Dedifferentiated amniotic fluid mesenchymal stem cell (primary cell): ENCODE data around the gene NCOA1.

ENCODE experiments used
- DNase-seq: peaks from one replicate; pipeline ENCODE4 v3.0.0-alpha.2; 2016; ENCODE audit errors: extremely low spot score

The NCOA1 gene

GRCh38 chr2:24697792-24698191 lies 206.7 kb downstream of the NCOA1 start:
- no peak for DNase-seq

DNA sequence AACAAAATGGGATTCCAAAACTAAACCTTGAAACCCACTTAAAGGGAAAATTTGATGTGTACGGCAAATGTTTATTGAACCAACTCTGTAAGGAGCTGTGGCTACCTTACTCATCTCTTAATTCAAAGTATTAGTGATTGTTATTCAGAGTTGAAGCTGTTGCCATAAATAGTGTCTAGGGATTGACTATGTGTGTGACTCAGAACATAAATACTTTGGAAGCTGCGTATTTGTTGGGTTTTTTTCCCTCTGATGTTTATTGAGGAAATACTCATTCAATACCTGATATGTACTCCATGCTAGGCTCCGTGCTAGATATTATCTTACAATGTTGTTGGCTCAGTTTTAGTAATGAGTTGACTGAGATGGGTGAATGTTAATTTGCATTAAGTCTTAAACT lies 211.7 kb downstream of the NCOA1 start:
- DNase-seq = peak; percentile 79

DNA sequence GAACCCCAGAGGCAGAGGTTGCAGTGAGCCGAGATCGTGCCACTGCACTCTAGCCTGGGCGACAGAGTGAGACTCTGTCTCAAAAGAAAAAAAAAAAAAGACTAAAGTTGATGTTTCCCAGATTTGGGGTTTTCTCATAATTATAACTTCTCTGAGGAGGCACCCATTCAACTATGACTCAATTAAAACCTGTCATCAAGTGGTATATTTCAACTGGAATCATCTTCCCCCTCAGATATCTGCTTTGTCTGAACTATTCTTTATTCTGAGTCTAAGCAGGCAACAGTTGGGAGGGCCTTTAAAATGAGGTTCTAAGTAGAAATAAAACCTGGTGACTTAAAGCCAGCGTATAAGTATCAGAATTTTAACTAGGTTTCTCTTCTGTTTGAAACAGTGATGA lies 213.6 kb downstream of the NCOA1 start:
- DNase-seq = no peak

DNA sequence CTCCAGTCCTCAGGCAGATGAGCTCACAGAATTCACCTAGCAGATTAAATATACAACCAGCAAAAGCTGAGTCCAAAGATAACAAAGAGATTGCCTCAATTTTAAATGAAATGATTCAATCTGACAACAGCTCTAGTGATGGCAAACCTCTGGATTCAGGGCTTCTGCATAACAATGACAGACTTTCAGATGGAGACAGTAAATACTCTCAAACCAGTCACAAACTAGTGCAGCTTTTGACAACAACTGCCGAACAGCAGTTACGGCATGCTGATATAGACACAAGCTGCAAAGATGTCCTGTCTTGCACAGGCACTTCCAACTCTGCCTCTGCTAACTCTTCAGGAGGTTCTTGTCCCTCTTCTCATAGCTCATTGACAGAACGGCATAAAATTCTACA lies 216.1 kb downstream of the NCOA1 start:
- no peak for DNase-seq

- peak; percentile 34 for DNase-seq
Measured at GRCh38 chr2:24708537-24709152, 217.6 kb downstream of the NCOA1 start.

GRCh38 chr2:24710806-24711205 lies 219.8 kb downstream of the NCOA1 start:
- no peak for DNase-seq

- no peak for DNase-seq
Measured at GRCh38 chr2:24711865-24712264, 220.8 kb downstream of the NCOA1 start.

DNA sequence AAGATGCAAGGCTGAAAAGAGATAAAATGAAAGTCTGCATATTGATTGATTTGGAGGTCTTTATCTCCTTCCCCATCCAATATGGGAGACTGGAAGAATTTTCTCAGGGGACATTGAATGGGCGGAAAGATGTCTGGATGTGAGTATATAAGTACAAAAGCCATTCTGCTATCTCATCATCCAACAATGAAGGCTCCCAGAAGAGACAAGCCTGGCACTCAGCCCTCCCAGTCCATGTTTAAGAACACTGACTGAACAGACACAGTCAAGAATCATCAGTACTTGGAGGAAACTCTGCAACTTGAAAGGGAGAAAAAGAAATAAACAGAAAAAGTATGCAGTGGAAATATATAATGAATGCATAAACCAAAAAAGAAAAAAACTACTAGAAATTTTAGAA lies 221.2 kb downstream of the NCOA1 start:
- no peak for DNase-seq

DNA sequence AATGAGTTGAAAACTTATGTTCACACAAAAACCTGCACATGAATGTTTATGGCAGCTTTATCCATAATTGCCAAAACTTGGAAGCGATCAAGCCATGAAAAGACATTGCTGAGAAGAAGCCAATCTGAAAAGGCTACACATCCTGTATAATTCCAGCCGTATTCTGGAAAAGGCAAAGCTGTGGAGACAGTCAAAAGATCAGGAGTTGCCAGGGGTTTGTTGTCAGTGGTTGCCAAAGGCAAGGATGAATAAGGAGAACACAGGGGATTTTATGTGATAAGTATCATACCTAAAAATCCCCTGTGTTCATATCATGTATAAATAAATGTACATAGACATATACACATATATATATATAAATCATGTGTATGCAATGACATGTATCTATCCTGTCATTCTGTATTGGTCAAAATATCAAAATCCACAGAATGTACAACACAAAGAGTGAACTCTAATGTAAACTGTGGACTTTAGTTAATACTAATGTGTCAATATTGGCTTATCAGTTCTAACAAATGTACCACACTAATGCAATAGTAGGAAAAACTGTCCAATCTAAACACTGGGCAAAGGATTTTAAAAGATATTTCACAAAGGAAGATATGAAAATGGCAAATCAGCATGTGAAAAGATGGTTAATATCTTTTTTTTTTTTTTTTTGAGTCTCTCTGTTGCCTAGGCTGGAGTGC lies 226.4 kb downstream of the NCOA1 start:
- no peak for DNase-seq

- no peak for DNase-seq
Measured at GRCh38 chr2:24720310-24720709, 229.3 kb downstream of the NCOA1 start.

- peak; percentile 80 for DNase-seq
Measured at GRCh38 chr2:24721470-24721869, 230.4 kb downstream of the NCOA1 start.

- DNase-seq = no peak
Measured at GRCh38 chr2:24722141-24722790, 231.2 kb downstream of the NCOA1 start.

DNA sequence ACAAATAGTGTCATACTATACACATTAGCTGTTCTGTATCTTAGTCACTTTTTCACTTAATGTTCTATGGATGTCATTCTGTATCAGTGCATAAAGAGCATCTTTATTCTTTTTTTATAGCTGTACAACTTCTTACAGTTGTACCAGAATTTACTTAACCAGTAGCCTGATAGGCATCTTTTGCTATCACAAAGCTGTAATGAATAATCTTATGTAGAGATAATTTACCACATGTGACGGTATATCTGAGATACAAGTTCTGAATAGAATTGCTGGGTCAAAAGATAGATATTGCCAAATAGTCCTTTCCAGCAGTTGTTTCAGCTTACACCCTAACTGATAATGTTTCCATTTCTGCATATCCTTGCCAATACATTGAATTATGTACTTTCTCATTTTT lies 232.1 kb downstream of the NCOA1 start:
- no peak for DNase-seq

GRCh38 chr2:24723665-24724064 lies 232.6 kb downstream of the NCOA1 start:
- no peak for DNase-seq

GRCh38 chr2:24724111-24724775 lies 233.2 kb downstream of the NCOA1 start:
- DNase-seq = peak; percentile 20

DNA sequence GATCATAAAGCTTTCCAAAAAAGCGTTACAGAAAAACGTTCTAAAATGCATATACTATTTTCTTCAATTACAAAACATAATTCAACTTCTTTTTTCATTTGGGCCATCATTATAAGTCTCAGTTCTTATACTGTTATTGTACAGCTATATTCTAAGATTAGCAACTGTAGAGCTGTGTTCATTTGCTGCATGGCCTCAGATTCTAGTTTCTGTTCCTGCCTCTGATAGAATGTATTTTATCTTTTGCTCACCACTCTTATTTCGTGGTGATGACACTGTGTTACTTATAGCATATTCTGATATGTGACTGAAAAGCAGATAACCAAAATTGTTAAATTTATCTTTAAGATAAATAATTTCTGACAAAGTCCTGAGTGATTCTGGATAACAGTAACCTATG lies 234.9 kb downstream of the NCOA1 start:
- DNase-seq = no peak

- no peak for DNase-seq
Measured at GRCh38 chr2:24730481-24730880, 239.4 kb downstream of the NCOA1 start.

DNA sequence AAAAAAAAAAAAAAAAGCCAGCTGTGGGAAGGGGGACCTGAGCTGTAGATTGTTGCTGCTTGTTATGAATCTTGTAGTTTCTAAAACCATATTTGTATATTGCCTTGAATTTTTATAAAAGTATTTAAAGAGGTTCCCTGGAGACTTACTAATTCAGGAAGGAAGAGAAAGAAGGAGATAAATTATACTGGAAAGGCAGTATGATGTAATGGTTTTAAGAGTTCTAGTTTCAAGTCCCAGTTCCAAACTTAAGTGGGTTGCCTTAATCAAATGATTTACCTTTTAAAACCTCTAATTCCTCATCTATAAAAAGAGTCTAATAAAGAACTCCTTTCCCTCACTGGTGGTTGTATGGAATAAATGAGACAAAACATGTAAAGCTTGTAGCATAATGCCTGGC lies 240.0 kb downstream of the NCOA1 start:
- DNase-seq = no peak

DNA sequence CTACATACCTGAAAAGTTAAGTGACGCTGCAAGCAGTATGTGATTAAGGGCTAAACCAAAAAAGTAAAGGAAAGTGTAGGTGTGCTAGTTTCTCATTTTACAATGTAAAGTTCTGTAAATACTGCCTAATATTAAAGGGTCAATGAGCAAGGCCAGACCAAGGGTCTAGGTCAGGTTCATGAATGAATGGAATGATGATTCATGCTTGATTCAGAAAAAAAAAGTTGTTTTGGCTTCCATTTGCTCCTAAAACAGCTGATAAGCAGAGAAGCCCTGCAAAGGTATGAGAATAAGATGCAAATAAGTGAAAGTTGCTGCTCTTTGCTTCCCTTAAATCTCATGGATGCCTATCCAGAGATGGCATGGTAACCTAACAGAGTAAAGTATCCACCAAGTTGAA lies 240.9 kb downstream of the NCOA1 start:
- no peak for DNase-seq

DNA sequence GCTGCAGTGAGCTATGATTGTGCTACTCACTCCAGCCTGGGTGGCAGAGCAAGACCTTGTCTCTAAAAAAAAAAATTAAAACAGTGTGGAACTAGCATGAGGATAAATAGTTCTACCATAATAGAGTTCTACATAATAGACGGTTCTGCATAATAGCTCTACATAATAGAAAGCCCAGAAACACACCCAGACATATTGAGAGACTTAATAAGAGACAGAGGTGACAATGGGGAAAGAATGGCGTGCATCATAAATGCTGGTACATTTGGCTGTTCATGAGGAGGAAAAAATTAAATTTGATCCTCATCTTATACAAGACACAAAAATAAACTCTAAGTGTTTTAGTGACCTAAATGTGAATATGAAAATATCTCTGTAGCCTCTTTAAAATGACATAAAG lies 243.7 kb downstream of the NCOA1 start:
- no peak for DNase-seq

- no peak for DNase-seq
Measured at GRCh38 chr2:24739354-24740025, 248.4 kb downstream of the NCOA1 start.

GRCh38 chr2:24740142-24740541 lies 249.1 kb downstream of the NCOA1 start:
- no peak for DNase-seq
